PC-3 (cell line): ENCODE results near the gene VEGFB.

Source experiments
- EZH2 ChIP-seq: fragments of 300-600 bp; sonication (generic); IDR thresholded peaks from one replicate; pipeline ENCODE4 v1.6.1; 2017; ENCODE audit warnings: antibody characterized with exemption, mild to moderate bottlenecking, low read length; ENCODE audit not compliant: unreplicated experiment
- TF ChIP-seq, protein P1 (sequence below): fragments of 300-600 bp; sonication (generic); conservative IDR thresholded peaks from 2 replicates; pipeline ENCODE4 v1.5.1; 2017; ENCODE audit warnings: antibody characterized with exemption, low read depth, mild to moderate bottlenecking, low read length

DNA sequence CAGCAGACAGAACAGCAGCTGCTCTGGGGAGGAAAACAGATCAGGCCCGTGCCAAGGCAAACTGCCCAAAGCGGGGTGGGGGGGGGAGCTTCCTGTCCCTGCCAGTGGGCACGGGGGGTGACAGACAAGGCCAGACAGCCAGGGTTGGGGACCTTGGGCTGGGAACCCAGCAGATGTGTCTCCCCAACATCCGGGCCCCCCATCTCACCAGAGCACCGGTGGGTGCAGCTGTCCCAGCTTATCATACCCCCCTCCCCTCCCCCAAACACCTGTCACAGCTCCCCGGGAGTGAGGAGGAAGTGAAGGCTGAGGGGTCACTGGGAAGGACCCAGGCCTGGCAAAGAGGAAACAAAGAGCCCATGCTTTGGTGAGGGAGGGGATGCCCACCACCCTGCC, 11.0 kb downstream of the VEGFB start:
- TF ChIP-seq, protein P1, sequence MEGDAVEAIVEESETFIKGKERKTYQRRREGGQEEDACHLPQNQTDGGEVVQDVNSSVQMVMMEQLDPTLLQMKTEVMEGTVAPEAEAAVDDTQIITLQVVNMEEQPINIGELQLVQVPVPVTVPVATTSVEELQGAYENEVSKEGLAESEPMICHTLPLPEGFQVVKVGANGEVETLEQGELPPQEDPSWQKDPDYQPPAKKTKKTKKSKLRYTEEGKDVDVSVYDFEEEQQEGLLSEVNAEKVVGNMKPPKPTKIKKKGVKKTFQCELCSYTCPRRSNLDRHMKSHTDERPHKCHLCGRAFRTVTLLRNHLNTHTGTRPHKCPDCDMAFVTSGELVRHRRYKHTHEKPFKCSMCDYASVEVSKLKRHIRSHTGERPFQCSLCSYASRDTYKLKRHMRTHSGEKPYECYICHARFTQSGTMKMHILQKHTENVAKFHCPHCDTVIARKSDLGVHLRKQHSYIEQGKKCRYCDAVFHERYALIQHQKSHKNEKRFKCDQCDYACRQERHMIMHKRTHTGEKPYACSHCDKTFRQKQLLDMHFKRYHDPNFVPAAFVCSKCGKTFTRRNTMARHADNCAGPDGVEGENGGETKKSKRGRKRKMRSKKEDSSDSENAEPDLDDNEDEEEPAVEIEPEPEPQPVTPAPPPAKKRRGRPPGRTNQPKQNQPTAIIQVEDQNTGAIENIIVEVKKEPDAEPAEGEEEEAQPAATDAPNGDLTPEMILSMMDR = no peak
- TF ChIP-seq EZH2 = no peak
